Activated CD4-positive, alpha-beta T cell treated with anti-CD3 and anti-CD28 coated beads, Interleukin-2, Interleukin-4, amounts not matched to agents 100 ng/mL and 50 ng/mL, durations not matched to agents 16 hours and 8 hours (primary cell): ENCODE data around the gene ADRA2C.

ENCODE experiments used
- DNase-seq: peaks from one replicate; pipeline ENCODE4 v3.0.0-alpha.2; 2020; ENCODE audit warnings: low spot score

ADRA2C gene

DNA sequence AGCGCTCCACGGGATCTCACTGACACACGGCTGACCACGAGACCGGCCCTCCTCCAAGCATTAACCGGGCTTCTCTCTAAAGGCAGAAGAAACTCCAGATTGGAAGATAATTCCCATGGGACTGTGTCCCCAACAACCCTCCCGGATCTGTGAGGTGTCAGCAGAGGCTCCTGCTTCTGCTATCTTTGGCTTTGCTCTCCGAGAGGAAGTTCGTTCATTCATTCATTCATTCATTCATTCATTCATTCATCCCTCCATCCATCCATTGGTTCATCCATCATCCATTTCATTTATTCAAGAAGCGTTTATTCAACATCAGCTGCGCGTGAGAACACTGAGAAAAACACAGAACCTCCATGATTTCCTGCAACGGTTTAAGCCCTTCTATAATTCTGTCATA is 11.5 kb downstream of the ADRA2C start:
- no peak for DNase-seq

- no peak for DNase-seq
Measured at GRCh38 chr4:3779509-3779908, 13.3 kb downstream of the ADRA2C start.

- DNase-seq = no peak
Measured at GRCh38 chr4:3780347-3781171, 14.4 kb downstream of the ADRA2C start.

- no peak for DNase-seq
Measured at GRCh38 chr4:3781193-3781886, 15.2 kb downstream of the ADRA2C start.

GRCh38 chr4:3781997-3782930 is 16.1 kb downstream of the ADRA2C start:
- DNase-seq = no peak

GRCh38 chr4:3783693-3784306 is 17.6 kb downstream of the ADRA2C start:
- DNase-seq = no peak

DNA sequence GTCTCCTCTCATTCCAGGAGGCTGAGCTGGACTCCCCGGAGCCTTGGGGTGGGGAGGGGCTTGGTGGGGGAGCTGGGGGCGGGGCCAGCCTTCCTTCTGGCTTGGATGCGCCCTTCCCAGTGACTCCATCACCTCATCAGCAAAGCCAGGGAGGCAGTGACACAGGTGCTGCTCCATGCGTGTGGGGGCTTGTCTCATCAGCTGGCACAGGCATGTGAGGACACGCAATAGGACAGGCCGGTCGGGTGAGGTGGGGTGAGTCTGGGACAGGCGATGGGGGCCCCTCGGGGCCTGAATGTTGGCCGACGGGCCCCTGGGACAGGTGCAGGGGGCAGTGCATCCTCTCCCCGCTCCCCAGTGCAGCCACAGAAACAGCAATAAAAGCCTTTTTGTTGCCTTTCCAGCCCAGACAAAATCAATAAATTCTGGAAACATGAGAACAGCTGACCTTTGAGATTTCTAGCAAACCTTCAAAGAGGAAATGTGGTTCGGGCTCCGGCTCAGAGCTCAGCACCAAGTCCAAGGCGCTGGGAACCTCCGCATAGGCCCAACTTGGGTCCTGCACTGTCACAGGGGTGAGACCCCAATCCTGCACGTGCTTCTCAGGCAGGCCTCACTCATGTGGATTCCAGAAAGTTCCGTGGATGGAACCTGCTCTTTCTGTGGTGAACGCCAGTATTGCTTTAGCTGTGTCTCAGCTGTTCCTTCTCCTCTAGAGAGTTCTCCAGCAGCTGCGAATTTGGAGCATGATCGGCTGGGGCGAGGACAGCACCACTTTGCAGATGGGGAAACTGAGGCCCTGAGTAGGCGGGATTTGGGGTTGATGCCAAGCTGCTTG is 18.5 kb downstream of the ADRA2C start:
- no peak for DNase-seq

DNA sequence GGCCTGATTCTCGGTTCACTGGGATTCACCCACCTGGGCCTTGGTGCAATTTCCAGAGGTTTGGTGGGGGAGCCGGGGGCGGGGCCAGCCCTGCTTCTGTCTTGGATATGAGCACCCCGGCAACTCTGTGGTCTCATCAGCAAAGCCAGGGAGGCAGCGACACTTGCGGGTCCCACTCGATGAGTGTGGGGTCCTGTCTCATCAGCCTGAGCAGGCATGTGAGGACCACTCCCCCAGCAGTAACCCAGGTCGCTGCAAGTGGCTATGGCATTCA is 19.0 kb downstream of the ADRA2C start:
- DNase-seq = no peak

- no peak for DNase-seq
Measured at GRCh38 chr4:3786196-3786869, 20.1 kb downstream of the ADRA2C start.

DNA sequence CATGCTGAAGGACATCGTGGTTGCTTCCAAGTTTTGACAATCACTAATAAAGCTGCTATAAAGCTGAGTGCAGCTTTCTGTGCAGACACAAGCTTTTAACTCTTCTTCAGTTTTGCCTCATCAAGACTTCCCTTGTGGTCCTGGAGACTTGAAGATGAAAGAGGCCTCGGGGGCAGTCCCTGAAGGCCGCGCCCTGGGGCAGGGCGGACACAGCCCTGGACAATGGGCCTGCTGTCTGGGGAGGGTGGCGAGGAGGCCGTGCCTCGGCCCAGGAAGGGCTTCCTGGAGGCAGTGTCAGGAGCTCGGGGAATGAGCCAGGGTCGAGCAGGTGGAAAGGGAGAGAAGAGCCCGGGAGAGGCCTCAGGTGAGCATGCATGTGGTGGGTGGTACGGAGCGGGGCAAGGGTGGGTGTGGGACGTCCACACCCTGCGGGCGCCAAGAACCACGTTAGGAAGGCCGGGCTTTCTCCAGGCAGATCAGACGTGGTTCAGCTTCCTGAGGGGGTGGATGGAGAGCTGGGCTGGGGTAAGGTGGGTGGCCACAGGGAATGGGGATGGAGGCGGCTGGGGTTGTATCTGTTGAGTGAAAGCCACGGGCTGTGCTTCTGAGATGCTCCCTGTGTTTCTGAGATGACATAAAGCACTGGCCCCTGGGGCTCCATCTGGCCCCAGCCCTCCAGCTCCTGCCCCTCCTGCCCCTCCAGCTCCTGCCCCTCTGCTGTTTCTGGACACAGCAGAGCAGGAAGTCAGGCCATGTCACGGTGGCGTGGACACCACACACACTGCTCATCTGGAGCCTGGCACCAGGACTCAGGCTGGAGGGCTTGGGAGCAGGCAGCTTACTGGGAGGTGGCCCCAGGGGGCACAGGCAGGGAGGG is 21.5 kb downstream of the ADRA2C start:
- no peak for DNase-seq

- no peak for DNase-seq
Measured at GRCh38 chr4:3788366-3788660, 22.1 kb downstream of the ADRA2C start.

DNA sequence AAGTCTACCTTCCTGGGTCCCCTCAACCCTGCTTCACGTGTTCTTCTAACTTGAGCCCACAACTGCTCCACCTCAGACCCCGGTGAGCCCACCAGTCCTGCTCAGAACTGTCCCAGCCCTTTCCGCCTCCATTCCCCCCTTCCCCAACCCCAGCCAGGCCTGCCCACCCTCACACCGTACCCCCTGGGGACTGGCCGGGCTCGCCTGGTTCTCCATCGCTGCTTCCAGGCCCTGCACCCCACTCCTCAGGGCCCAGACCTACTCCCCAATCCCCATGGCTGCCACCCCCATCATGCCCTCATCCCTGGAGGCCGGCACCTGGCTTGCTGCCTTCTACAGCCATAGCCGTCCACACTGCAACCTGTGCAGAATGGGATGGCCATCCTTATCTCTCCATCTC is 23.4 kb downstream of the ADRA2C start:
- no peak for DNase-seq

DNA sequence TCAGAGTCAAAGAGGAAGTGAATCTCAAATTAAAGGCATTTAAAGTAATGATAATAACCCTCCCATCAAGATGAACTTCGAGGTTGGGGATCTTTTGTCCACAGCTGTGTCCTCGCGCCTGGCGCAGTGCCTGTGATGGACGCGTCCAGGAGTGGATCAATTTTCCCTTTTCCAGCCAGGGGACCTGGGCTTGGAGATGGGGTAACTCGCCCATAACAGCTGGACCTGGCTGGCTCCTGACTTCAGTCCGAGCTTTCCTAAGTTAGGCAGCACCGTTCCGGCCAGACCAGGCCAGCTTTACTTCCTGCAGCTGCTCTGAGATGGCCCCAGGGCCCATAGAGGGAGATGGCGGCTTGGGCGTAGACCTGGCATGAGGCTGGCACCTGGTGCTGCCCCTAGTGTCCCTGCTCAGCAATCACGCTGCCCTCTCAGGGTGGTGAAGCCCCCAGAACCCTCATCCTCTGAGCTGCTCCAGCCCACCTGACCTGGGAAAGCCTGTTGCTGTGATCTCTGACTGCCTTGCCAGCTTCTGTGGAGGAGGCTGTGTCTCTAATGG is 23.9 kb downstream of the ADRA2C start:
- DNase-seq = no peak

DNA sequence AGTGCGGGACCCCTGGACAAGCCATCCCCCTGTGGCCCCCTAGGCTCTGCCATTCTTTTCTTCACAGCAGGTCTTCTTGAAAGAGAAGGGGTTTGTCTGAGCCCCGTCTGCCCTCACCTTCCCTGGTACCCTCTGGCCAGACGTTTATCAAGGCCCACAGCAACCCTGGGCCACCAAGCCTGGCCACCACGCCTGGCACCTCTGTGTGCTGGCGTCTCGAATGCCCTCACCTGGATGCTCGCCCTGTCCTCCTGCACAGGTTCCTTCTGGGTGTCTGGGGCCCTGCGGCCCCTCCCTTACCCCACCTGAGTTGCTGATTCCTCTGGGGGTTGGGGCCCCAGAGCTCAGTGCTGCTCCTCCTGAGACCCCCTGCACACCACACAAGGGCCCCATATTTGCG is 25.1 kb downstream of the ADRA2C start:
- DNase-seq = no peak

GRCh38 chr4:3791910-3792542 is 25.8 kb downstream of the ADRA2C start:
- no peak for DNase-seq

DNA sequence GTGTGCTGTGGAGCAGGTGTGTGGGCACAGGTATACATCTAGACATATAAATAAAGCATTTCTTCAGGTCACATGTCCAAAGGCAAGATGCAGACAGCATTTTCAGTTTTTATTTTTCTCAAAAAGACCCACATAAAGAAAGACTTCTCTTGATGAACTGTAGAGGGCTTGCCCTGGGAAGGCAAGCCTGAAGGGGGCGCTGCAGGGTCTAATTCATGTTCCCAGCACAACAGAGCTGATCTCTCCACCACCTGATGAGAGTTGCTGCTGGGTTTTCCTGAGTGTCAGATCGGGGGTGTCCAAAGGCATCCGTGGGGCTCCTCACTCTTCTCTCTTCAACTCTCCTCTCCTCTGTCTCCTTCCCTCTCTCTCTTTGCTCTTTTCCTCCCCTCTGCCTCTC is 26.6 kb downstream of the ADRA2C start:
- DNase-seq = no peak

GRCh38 chr4:3793545-3793944 is 27.4 kb downstream of the ADRA2C start:
- DNase-seq = no peak

- DNase-seq = no peak
Measured at GRCh38 chr4:3796960-3797359, 30.8 kb downstream of the ADRA2C start.
